Measurements from ENCODE around the gene ANO6. TPM values are rescaled to one million over a fixed set of nuclear protein-coding genes. Genes with fewer than 3 reads are reported as not detected.

ANO6 gene
- total RNA-seq, 1 experiment from 2014 or later = 18.1 TPM

GRCh38 chr12:45429831-45430230 is 213.9 kb downstream of the ANO6 start:
- H3K4me3 ChIP-seq (ENCODE audit: low read length) = no peak overlapping the region
- no peaks in the 10 kb centered on the region for H3F3A ChIP-seq (ENCODE audit: low read length, unreplicated experiment)
- no peaks in the 10 kb centered on the region for H3K27me3 ChIP-seq (ENCODE audit: low read length)
- H3K9me2 ChIP-seq (replicated peaks; ENCODE audit: low read length) = no peaks in the 10 kb centered on the region
- no peak overlapping the region for H3K4me2 ChIP-seq (ENCODE audit: low read length)
- H3K27ac ChIP-seq (ENCODE audit: low read length) = no peak overlapping the region
- no peak overlapping the region for H3K9ac ChIP-seq (ENCODE audit: low read length)
- ATAC-seq (no peak), DNase-seq (no peak)
- POLR2A ChIA-PET (ENCODE audit: unreplicated experiment) = no interaction called here
- H3K36me3 ChIP-seq (ENCODE audit: low read depth, low read length) = no peaks in the 10 kb centered on the region
- H3K79me2 ChIP-seq (ENCODE audit: low read length) = no peaks in the 10 kb centered on the region
- TF ChIP-seq EZH2phosphoT487 (IDR thresholded peaks at IDR 0.05; ENCODE audit: borderline replicate concordance, low read length) = no peak
- TF ChIP-seq CTCF (conservative IDR thresholded peaks at IDR 0.05; ENCODE audit: low read depth, low read length) = no peak
- no peak for TF ChIP-seq EZH2 (IDR thresholded peaks at IDR 0.05; ENCODE audit: low read length, unreplicated experiment)
- no peaks in the 10 kb centered on the region for H3K9me3 ChIP-seq (ENCODE audit: low read length)
- CTCF ChIA-PET = no interaction called here
- H2AFZ ChIP-seq (ENCODE audit: low read length) = no peak overlapping the region
- no peaks in the 10 kb centered on the region for H4K20me1 ChIP-seq (ENCODE audit: low read length)
- BruUV-seq (replicated peaks) = TSS peak; percentile 17
- intact Hi-C loops (cut with micrococcal nuclease) = no loop called here
- no peaks in the 10 kb centered on the region for H3K4me1 ChIP-seq (ENCODE audit: insufficient read depth, low read length)

- Histone ChIP-seq H3K27me3 (ENCODE audit: low read length) (no peaks in the 10 kb centered on the region), H3K9ac (ENCODE audit: low read length) (no peak overlapping the region), H3K79me2 (ENCODE audit: low read length) (no peaks in the 10 kb centered on the region), H3K27ac (ENCODE audit: low read length) (no peak overlapping the region), H3K36me3 (ENCODE audit: low read depth, low read length) (no peaks in the 10 kb centered on the region), H3K4me2 (ENCODE audit: low read length) (no peak overlapping the region), H3K9me3 (ENCODE audit: low read length) (no peaks in the 10 kb centered on the region), H2AFZ (ENCODE audit: low read length) (no peak overlapping the region), H3K4me1 (ENCODE audit: insufficient read depth, low read length) (no peaks in the 10 kb centered on the region), H3K4me3 (ENCODE audit: low read length) (no peak overlapping the region), H3F3A (ENCODE audit: low read length, unreplicated experiment) (no peaks in the 10 kb centered on the region), H3K9me2 (replicated peaks; ENCODE audit: low read length) (no peaks in the 10 kb centered on the region), H4K20me1 (ENCODE audit: low read length) (no peaks in the 10 kb centered on the region)
- CTCF ChIA-PET = no interaction called here
- intact Hi-C loops (cut with micrococcal nuclease) = no loop called here
- TF ChIP-seq EZH2 (IDR thresholded peaks at IDR 0.05; ENCODE audit: low read length, unreplicated experiment) = no peak
- TF ChIP-seq CTCF (conservative IDR thresholded peaks at IDR 0.05; ENCODE audit: low read depth, low read length) = no peak
- no peak for TF ChIP-seq EZH2phosphoT487 (IDR thresholded peaks at IDR 0.05; ENCODE audit: borderline replicate concordance, low read length)
- ATAC-seq (no peak), DNase-seq (no peak)
- POLR2A ChIA-PET (ENCODE audit: unreplicated experiment) = no interaction called here
- BruUV-seq (replicated peaks) = no TSS peak
Measured at GRCh38 chr12:45431126-45431525, 215.2 kb downstream of the ANO6 start.

- intact Hi-C loops (cut with micrococcal nuclease) = no loop called here
- no peak overlapping the region for H3K4me3 ChIP-seq (ENCODE audit: low read length)
- no peak overlapping the region for H3K9ac ChIP-seq (ENCODE audit: low read length)
- H3K36me3 ChIP-seq (ENCODE audit: low read depth, low read length) = no peaks in the 10 kb centered on the region
- ChIA-PET POLR2A (ENCODE audit: unreplicated experiment) (no interaction called here), CTCF (no interaction called here)
- H3K27me3 ChIP-seq (ENCODE audit: low read length) = no peaks in the 10 kb centered on the region
- H3K27ac ChIP-seq (ENCODE audit: low read length) = no peak overlapping the region
- ATAC-seq (no peak), DNase-seq (no peak)
- H4K20me1 ChIP-seq (ENCODE audit: low read length) = no peaks in the 10 kb centered on the region
- H3K79me2 ChIP-seq (ENCODE audit: low read length) = no peaks in the 10 kb centered on the region
- no peaks in the 10 kb centered on the region for H3K4me1 ChIP-seq (ENCODE audit: insufficient read depth, low read length)
- H2AFZ ChIP-seq (ENCODE audit: low read length) = no peak overlapping the region
- H3K9me2 ChIP-seq (replicated peaks; ENCODE audit: low read length) = no peaks in the 10 kb centered on the region
- BruUV-seq (replicated peaks) = no TSS peak
- no peak overlapping the region for H3K4me2 ChIP-seq (ENCODE audit: low read length)
- no peak for TF ChIP-seq EZH2phosphoT487 (IDR thresholded peaks at IDR 0.05; ENCODE audit: borderline replicate concordance, low read length)
- no peak for TF ChIP-seq EZH2 (IDR thresholded peaks at IDR 0.05; ENCODE audit: low read length, unreplicated experiment)
- TF ChIP-seq CTCF (conservative IDR thresholded peaks at IDR 0.05; ENCODE audit: low read depth, low read length) = no peak
- H3F3A ChIP-seq (ENCODE audit: low read length, unreplicated experiment) = no peaks in the 10 kb centered on the region
- H3K9me3 ChIP-seq (ENCODE audit: low read length) = no peaks in the 10 kb centered on the region
Measured at GRCh38 chr12:45432710-45433109, 216.8 kb downstream of the ANO6 start.

All from PC-3 (cell line).